Vagina (tissue), 2 donors: ENCODE data around the gene NME5. TPM values are rescaled to one million over a fixed set of nuclear protein-coding genes. Genes with fewer than 3 reads are reported as not detected.

ENCODE experiments used
- DNase-seq, 2 donors: peaks; one replicate each; pipeline ENCODE4 v3.0.0-alpha.2; 2017; ENCODE audit errors: extremely low spot score in 2 of 2
- H3K27ac ChIP-seq: fragments of 200-600 bp; sonication (generic); one replicate; pipeline ENCODE4 v1.5.1; 2019
- H3K27me3 ChIP-seq: fragments of 200-600 bp; sonication (generic); one replicate; pipeline ENCODE4 v1.5.1; 2019
- H3K36me3 ChIP-seq, 2 donors: fragments of 200-600 bp; sonication (generic); one replicate each; pipeline ENCODE4 v1.5.1; 2017 to 2019
- H3K4me1 ChIP-seq: fragments of 200-600 bp; sonication (generic); one replicate; pipeline ENCODE4 v1.5.1; 2019
- H3K4me3 ChIP-seq, 2 donors: fragments of 200-600 bp; sonication (generic); 1 replicate in 1 of 2; 2 replicates in 1 of 2; pipeline ENCODE4 v1.5.1; 2016 to 2019
- H3K9me3 ChIP-seq: fragments of 200-600 bp; sonication (generic); one replicate; pipeline ENCODE4 v1.5.1; 2019
- CTCF ChIP-seq, 3 experiments: fragments of 450-650 bp in 2 of 3; fragments of 200-600 bp in 1 of 3; sonication (generic) in 1 of 3; IDR thresholded peaks; one replicate each; pipeline ENCODE4 v1.5.1; 2017 to 2019; ENCODE audit warnings: antibody characterized with exemption in 3 of 3, mild to moderate bottlenecking in 2 of 3, moderate library complexity in 2 of 3
- POLR2A ChIP-seq, 2 donors: fragments of 450-650 bp; IDR thresholded peaks; one replicate each; pipeline ENCODE4 v1.6.1; 2017; ENCODE audit warnings: antibody characterized with exemption in 2 of 2, mild to moderate bottlenecking in 2 of 2, moderate library complexity in 2 of 2
- POLR2AphosphoS5 ChIP-seq, 2 donors: sonication (generic); formaldehyde crosslinking; IDR thresholded peaks; one replicate each; pipeline ENCODE4 v1.9.0; 2017; ENCODE audit warnings: antibody characterized with exemption in 2 of 2, mild to moderate bottlenecking in 2 of 2, low read depth in 1 of 2; ENCODE audit not compliant: insufficient read depth in 1 of 2
- intact Hi-C: fragments of 100-400 bp; cut with DNase I; formaldehyde crosslinking; loops from one replicate; pipeline ENCODE4 v1.15.1; 2023
- total RNA-seq: library from RNA; depleted of rRNA; stranded (reverse); fragments of >200 nt; gene quantifications from one replicate; pipeline ENCODE4 v1.2.3, GENCODE V29; 2016

NME5 gene
- total RNA-seq, 1 donor from 2014 or later, result not detected

- no peaks in the 10 kb centered on the region for H3K4me1 ChIP-seq
- no peak overlapping the region for H3K4me3 ChIP-seq
- no peaks in the 10 kb centered on the region for H3K36me3 ChIP-seq
- no peaks in the 10 kb centered on the region for H3K27me3 ChIP-seq
- intact Hi-C loops, result no loop called here
- no peaks in the 10 kb centered on the region for H3K9me3 ChIP-seq
- no peak overlapping the region for H3K27ac ChIP-seq
- no peak for DNase-seq
- TF ChIP-seq CTCF (IDR thresholded peaks at IDR 0.05) (no peak), POLR2A (IDR thresholded peaks at IDR 0.05) (no peak), POLR2AphosphoS5 (IDR thresholded peaks at IDR 0.05; ENCODE audit: insufficient read depth in 1 of 2, low read depth in 1 of 2) (no peak)
Measured at GRCh38 chr5:138096997-138097828, 42.0 kb downstream of the NME5 start.

- Histone ChIP-seq H3K4me3 (no peak overlapping the region), H3K27me3 (no peaks in the 10 kb centered on the region), H3K27ac (no peak overlapping the region), H3K4me1 (no peaks in the 10 kb centered on the region), H3K9me3 (no peaks in the 10 kb centered on the region), H3K36me3 (no peaks in the 10 kb centered on the region)
- TF ChIP-seq POLR2A (IDR thresholded peaks at IDR 0.05), result no peak
- no peak for TF ChIP-seq CTCF (IDR thresholded peaks at IDR 0.05)
- TF ChIP-seq POLR2AphosphoS5 (IDR thresholded peaks at IDR 0.05; ENCODE audit: insufficient read depth in 1 of 2, low read depth in 1 of 2), result no peak
- no peak for DNase-seq
- intact Hi-C loops, result no loop called here
Measured at GRCh38 chr5:138096363-138096762, 42.9 kb downstream of the NME5 start.

- TF ChIP-seq POLR2A (IDR thresholded peaks at IDR 0.05), result no peak
- no peak for TF ChIP-seq CTCF (IDR thresholded peaks at IDR 0.05)
- TF ChIP-seq POLR2AphosphoS5 (IDR thresholded peaks at IDR 0.05; ENCODE audit: insufficient read depth in 1 of 2, low read depth in 1 of 2), result no peak
- intact Hi-C loops, result no loop called here
- H3K4me1 ChIP-seq, result no peaks in the 10 kb centered on the region
- H3K27me3 ChIP-seq, result no peaks in the 10 kb centered on the region
- no peak overlapping the region for H3K27ac ChIP-seq
- no peak for DNase-seq
- H3K9me3 ChIP-seq, result no peaks in the 10 kb centered on the region
- H3K4me3 ChIP-seq, result no peak overlapping the region
- no peaks in the 10 kb centered on the region for H3K36me3 ChIP-seq
Measured at GRCh38 chr5:138095100-138095907, 43.9 kb downstream of the NME5 start.

- H3K9me3 ChIP-seq, result no peaks in the 10 kb centered on the region
- intact Hi-C loops, result no loop called here
- no peaks in the 10 kb centered on the region for H3K36me3 ChIP-seq
- no peak overlapping the region for H3K27ac ChIP-seq
- H3K27me3 ChIP-seq, result no peaks in the 10 kb centered on the region
- no peak for DNase-seq
- H3K4me1 ChIP-seq, result no peaks in the 10 kb centered on the region
- no peak for TF ChIP-seq CTCF (IDR thresholded peaks at IDR 0.05)
- TF ChIP-seq POLR2AphosphoS5 (IDR thresholded peaks at IDR 0.05; ENCODE audit: insufficient read depth in 1 of 2, low read depth in 1 of 2), result no peak
- no peak for TF ChIP-seq POLR2A (IDR thresholded peaks at IDR 0.05)
- no peak overlapping the region for H3K4me3 ChIP-seq
Measured at GRCh38 chr5:138093036-138093435, 46.2 kb downstream of the NME5 start.
